ENCODE measurements around the gene C6orf58.

GRCh38 chr6:127561660-127562059, 15.3 kb upstream of the C6orf58 start:
- TF ChIP-seq EZH2 (IDR thresholded peaks at IDR 0.05; ENCODE audit: low read length) (no peak), CTCF (optimal IDR thresholded peaks at IDR 0.05 in 1 of 3, IDR thresholded peaks at IDR 0.05 in 1 of 3, conservative IDR thresholded peaks at IDR 0.05 in 1 of 3; ENCODE audit: extremely low read depth in 1 of 3, insufficient read depth in 2 of 3, low read length in 3 of 3) (no peak)
